ENCODE measurements around the gene DAGLB.

Gene DAGLB

DNA sequence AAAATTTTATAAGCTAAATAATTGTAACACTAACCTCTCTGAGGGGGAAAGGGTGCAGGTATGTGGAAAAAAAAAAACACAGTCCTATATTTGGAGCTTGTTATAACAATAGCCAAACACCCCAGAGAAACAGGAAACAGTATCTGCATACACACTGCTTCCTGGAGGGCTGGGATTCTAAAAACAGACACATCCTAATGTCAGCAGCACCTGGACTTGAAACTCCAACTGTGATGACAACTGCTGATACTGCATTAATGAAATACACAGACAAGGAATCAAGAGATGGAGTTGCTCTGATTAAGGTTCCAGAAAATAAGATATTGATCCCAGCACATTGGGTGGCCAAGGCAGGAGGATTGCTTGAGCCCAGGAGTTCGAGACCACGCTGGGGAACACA lies 9.3 kb downstream of the DAGLB start:
- Histone ChIP-seq H3K4me2 (ENCODE audit: insufficient read depth, low read length) (no peak overlapping the region), H3K79me2 (ENCODE audit: insufficient read depth, low read length) (peaks cover 52% of the 10 kb centered on the region), H2AFZ (ENCODE audit: low read depth, low read length) (no peak overlapping the region), H3K4me3 (ENCODE audit: low read depth in 1 of 2, low read length in 2 of 2) (no peak overlapping the region), H3K9me3 (ENCODE audit: insufficient read depth, low read length, severe bottlenecking) (no peaks in the 10 kb centered on the region), H3K36me3 (ENCODE audit: insufficient read depth, low read length) (peaks cover 37% of the 10 kb centered on the region), H3K27me3 (ENCODE audit: insufficient read depth, low read length, poor library complexity) (no peaks in the 10 kb centered on the region), H3K9ac (ENCODE audit: low read depth, low read length) (no peak overlapping the region), H4K20me1 (ENCODE audit: insufficient read depth, low read length) (peaks cover 13% of the 10 kb centered on the region; the same call in 1 of the 2 replicates), H3K27ac (ENCODE audit: low read length) (no peak overlapping the region), H3K4me1 (ENCODE audit: insufficient read depth, low read length) (peaks cover 14% of the 10 kb centered on the region)
- no peak for TF ChIP-seq EZH2 (IDR thresholded peaks at IDR 0.05; ENCODE audit: borderline replicate concordance, low read depth, low read length, severe bottlenecking)
- TF ChIP-seq, protein P1, sequence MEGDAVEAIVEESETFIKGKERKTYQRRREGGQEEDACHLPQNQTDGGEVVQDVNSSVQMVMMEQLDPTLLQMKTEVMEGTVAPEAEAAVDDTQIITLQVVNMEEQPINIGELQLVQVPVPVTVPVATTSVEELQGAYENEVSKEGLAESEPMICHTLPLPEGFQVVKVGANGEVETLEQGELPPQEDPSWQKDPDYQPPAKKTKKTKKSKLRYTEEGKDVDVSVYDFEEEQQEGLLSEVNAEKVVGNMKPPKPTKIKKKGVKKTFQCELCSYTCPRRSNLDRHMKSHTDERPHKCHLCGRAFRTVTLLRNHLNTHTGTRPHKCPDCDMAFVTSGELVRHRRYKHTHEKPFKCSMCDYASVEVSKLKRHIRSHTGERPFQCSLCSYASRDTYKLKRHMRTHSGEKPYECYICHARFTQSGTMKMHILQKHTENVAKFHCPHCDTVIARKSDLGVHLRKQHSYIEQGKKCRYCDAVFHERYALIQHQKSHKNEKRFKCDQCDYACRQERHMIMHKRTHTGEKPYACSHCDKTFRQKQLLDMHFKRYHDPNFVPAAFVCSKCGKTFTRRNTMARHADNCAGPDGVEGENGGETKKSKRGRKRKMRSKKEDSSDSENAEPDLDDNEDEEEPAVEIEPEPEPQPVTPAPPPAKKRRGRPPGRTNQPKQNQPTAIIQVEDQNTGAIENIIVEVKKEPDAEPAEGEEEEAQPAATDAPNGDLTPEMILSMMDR (IDR thresholded peaks at IDR 0.05; ENCODE audit: borderline replicate concordance, extremely low read depth, low read length, poor library complexity, severe bottlenecking), result no peak
- DNase-seq (peak; percentile 15), ATAC-seq (ENCODE audit: insufficient read depth, low read depth) (peak; percentile 47; the same call in 1 of the 3 replicates)

DNA sequence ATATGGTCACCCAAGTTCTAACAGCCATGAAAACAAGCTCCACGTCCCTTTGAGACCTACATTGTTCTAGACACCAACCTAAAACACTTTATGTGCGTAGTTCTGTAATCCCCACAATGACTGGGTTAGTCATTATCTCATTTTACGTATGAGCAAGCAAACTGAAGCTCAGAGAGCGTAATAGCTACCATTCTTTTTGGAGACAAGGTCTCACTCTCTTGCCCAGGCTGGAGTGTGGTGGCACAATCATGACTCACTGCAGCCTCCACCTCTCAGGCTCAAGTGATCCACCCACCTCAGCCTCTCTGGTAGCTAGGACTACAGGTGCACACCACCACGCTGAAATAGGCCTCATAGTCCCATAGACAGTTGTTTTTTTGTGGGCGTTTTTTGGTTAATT lies 10.5 kb downstream of the DAGLB start:
- H3K36me3 ChIP-seq (ENCODE audit: insufficient read depth, low read length), result peaks cover 37% of the 10 kb centered on the region
- H4K20me1 ChIP-seq (ENCODE audit: insufficient read depth, low read length), result peaks cover 13% of the 10 kb centered on the region; the same call in 1 of the 2 replicates
- no peaks in the 10 kb centered on the region for H3K27me3 ChIP-seq (ENCODE audit: insufficient read depth, low read length, poor library complexity)
- TF ChIP-seq EZH2 (IDR thresholded peaks at IDR 0.05; ENCODE audit: borderline replicate concordance, low read depth, low read length, severe bottlenecking), result no peak
- TF ChIP-seq, protein P1 (IDR thresholded peaks at IDR 0.05; ENCODE audit: borderline replicate concordance, extremely low read depth, low read length, poor library complexity, severe bottlenecking), result no peak
- ATAC-seq (ENCODE audit: insufficient read depth, low read depth), result no peak
- no peak overlapping the region for H2AFZ ChIP-seq (ENCODE audit: low read depth, low read length)
- H3K79me2 ChIP-seq (ENCODE audit: insufficient read depth, low read length), result peaks cover 51% of the 10 kb centered on the region
- H3K27ac ChIP-seq (ENCODE audit: low read length), result no peak overlapping the region
- no peak overlapping the region for H3K4me3 ChIP-seq (ENCODE audit: low read depth in 1 of 2, low read length in 2 of 2)
- no peak for DNase-seq
- H3K4me1 ChIP-seq (ENCODE audit: insufficient read depth, low read length), result peaks cover 14% of the 10 kb centered on the region
- H3K4me2 ChIP-seq (ENCODE audit: insufficient read depth, low read length), result no peak overlapping the region
- no peak overlapping the region for H3K9ac ChIP-seq (ENCODE audit: low read depth, low read length)
- H3K9me3 ChIP-seq (ENCODE audit: insufficient read depth, low read length, severe bottlenecking), result no peaks in the 10 kb centered on the region

DNA sequence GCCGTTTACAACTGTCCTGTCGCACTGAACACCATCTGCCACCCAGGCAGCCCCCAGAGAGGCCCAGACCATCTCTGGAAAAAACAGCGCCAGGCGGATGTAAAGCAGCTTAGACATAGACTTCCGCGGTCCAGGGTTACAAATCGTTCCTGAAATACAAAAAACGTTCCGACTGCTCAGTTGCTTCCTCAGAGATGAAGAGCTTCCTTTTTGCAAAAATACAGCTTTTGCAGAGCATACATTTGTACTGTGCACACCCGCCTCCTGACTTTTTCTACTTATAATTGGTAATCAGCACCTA lies 11.4 kb downstream of the DAGLB start:
- Histone ChIP-seq H3K4me2 (ENCODE audit: insufficient read depth, low read length) (no peak overlapping the region), H3K4me3 (ENCODE audit: low read depth in 1 of 2, low read length in 2 of 2) (no peak overlapping the region), H3K36me3 (ENCODE audit: insufficient read depth, low read length) (peaks cover 37% of the 10 kb centered on the region), H3K9me3 (ENCODE audit: insufficient read depth, low read length, severe bottlenecking) (no peaks in the 10 kb centered on the region), H2AFZ (ENCODE audit: low read depth, low read length) (no peak overlapping the region), H3K4me1 (ENCODE audit: insufficient read depth, low read length) (peaks cover 14% of the 10 kb centered on the region), H3K27ac (ENCODE audit: low read length) (no peak overlapping the region), H3K9ac (ENCODE audit: low read depth, low read length) (no peak overlapping the region), H4K20me1 (ENCODE audit: insufficient read depth, low read length) (peaks cover 10% of the 10 kb centered on the region; the same call in 1 of the 2 replicates), H3K27me3 (ENCODE audit: insufficient read depth, low read length, poor library complexity) (no peaks in the 10 kb centered on the region), H3K79me2 (ENCODE audit: insufficient read depth, low read length) (peaks cover 43% of the 10 kb centered on the region)
- no peak for TF ChIP-seq EZH2 (IDR thresholded peaks at IDR 0.05; ENCODE audit: borderline replicate concordance, low read depth, low read length, severe bottlenecking)
- TF ChIP-seq, protein P1 (IDR thresholded peaks at IDR 0.05; ENCODE audit: borderline replicate concordance, extremely low read depth, low read length, poor library complexity, severe bottlenecking), result no peak
- DNase-seq (peak; percentile 12), ATAC-seq (ENCODE audit: insufficient read depth, low read depth) (no peak)

All from DND-41 (cell line).